Omental fat pad (tissue), 4 donors: ENCODE data around the gene CORIN. TPM values are rescaled to one million over a fixed set of nuclear protein-coding genes. Genes with fewer than 3 reads are reported as not detected.
"Not testable (repeated sequence)": the region's sequence is repeated elsewhere in the genome, so short reads cannot be mapped to it uniquely, and the experiment has no call there.

Experiments
- ATAC-seq: fragments of 150-250 bp; one replicate; pipeline ENCODE4 v1.9.1; 2016; ENCODE audit warnings: mild to moderate bottlenecking, moderate library complexity; ENCODE audit not compliant: low FRiP score
- DNase-seq: peaks from one replicate; pipeline ENCODE4 v3.0.0-alpha.2; 2019; ENCODE audit warnings: low spot score
- total RNA-seq, 4 donors: library from RNA; depleted of rRNA; stranded (reverse); fragments of >200 nt; gene quantifications; one replicate each; pipeline ENCODE4 v1.1.0, GENCODE V29; 2016
- TF ChIP-seq, protein P1 (sequence below), 3 donors: fragments of 450-650 bp; IDR thresholded peaks; one replicate each; pipeline ENCODE4 v1.5.1; 2016 to 2017; ENCODE audit warnings: antibody characterized with exemption in 3 of 3, mild to moderate bottlenecking in 3 of 3, moderate library complexity in 2 of 3

CORIN gene
- total RNA-seq, 4 donors from 2014 or later = 0.28 to 0.48 TPM; not detected in 2

DNA sequence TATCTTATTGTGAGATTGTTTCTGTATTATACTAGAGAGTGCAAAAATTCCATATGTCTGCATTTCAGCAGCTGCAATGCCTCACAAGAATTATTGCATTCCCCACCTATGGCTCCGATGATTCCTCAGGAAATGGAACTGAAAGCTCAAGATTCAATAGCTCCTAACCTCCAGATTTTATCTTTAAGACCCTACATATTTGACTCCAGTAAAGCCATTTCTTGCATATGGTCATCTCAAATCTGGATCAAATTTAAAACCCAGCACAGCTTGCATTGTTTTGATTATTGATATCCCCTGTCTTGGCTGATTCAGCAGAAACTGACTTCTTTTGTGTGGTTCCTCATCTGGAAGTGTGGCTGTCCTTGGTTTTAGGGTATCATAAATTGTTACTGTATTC lies 142.6 kb downstream of the CORIN start:
- TF ChIP-seq, protein P1, sequence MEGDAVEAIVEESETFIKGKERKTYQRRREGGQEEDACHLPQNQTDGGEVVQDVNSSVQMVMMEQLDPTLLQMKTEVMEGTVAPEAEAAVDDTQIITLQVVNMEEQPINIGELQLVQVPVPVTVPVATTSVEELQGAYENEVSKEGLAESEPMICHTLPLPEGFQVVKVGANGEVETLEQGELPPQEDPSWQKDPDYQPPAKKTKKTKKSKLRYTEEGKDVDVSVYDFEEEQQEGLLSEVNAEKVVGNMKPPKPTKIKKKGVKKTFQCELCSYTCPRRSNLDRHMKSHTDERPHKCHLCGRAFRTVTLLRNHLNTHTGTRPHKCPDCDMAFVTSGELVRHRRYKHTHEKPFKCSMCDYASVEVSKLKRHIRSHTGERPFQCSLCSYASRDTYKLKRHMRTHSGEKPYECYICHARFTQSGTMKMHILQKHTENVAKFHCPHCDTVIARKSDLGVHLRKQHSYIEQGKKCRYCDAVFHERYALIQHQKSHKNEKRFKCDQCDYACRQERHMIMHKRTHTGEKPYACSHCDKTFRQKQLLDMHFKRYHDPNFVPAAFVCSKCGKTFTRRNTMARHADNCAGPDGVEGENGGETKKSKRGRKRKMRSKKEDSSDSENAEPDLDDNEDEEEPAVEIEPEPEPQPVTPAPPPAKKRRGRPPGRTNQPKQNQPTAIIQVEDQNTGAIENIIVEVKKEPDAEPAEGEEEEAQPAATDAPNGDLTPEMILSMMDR (IDR thresholded peaks at IDR 0.05) = no peak
- DNase-seq = no peak
- ATAC-seq = no peak

DNA sequence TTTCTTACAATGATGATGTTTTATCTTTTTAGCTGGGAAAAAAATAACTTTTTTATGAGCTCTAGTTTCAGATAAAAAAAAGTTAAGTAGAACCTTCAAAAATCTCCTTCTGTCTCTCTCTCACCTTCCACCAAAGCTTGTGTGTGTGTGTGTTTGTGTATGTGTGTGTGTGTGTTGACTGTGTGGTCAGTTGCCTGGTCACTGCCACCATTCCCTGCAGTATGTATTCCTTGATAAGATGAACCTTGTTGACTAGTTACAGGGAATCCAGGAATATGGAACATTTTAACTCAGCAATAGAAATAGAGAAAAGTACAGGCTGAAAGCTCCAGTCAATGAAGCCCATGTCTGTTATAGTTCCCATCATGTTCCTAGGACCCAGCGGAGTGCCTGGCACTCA lies 143.5 kb downstream of the CORIN start:
- ATAC-seq (no peak), DNase-seq (no peak)
- TF ChIP-seq, protein P1 (IDR thresholded peaks at IDR 0.05) = no peak

DNA sequence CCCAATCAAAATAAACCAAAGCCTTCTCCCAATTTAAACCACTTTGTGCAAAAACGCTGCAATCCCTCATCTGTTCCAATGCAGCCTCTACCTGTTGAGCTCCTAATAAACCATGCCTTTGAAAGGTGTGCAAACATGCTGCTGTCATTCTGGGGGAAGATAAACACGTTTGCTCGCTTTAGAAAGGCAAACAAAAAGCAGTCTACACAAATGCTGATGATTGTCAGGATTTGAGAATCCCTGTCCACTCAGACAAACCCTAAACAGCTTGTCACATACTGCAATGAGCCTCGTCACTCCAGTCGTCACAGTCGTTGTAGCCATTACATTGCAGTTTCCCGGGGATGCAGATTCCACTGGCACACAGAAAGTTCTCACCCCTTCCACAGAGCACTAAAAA lies 145.2 kb downstream of the CORIN start:
- TF ChIP-seq, protein P1 (IDR thresholded peaks at IDR 0.05) = no peak
- no peak for ATAC-seq
- DNase-seq = no peak

DNA sequence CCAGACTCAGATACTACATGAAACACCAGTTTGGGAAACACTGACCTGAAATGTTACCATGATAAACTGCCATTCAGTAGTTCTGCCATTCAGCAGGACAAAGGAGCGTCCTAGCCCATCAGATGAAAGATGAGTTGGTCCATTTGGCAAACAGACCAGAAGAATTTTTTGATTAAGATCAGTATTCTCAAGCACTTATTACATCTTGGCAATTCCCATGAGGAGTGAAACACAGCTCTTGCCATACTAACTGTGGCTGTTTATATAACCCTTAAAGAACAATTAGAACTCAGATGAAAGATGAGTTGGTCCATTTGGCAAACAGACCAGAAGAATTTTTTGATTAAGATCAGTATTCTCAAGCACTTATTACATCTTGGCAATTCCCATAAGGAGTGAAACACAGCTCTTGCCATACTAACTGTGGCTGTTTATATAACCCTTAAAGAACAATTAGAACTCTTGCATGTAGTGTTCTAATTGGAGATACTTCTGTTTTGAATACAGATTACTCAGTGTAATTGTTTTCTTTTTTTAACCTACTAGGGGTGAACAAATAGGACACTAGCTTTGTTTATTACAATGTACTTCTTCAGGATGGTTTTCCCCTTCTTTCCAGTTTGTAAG lies 146.0 kb downstream of the CORIN start:
- not testable (repeated sequence) for DNase-seq, ATAC-seq

DNA sequence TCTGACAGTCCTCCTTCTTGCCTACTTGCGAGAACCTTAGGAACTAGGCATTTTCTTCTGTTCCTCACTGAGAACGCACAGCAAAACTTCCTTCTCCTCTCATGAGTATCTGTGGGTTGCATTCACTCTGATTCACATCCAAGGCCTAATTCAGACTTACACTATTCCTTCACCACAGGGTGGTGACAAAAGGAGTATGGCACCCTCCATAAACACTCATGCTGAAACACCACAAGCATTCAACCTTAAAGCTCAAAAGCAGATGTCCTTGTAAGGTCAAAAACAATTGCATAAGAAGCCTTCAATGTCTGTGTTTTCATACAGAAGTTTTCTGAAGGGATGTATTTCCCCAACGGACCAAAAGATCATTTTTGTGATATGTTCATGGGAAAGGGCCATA lies 147.3 kb downstream of the CORIN start:
- TF ChIP-seq, protein P1 (IDR thresholded peaks at IDR 0.05) = no peak
- no peak for DNase-seq
- no peak for ATAC-seq

DNA sequence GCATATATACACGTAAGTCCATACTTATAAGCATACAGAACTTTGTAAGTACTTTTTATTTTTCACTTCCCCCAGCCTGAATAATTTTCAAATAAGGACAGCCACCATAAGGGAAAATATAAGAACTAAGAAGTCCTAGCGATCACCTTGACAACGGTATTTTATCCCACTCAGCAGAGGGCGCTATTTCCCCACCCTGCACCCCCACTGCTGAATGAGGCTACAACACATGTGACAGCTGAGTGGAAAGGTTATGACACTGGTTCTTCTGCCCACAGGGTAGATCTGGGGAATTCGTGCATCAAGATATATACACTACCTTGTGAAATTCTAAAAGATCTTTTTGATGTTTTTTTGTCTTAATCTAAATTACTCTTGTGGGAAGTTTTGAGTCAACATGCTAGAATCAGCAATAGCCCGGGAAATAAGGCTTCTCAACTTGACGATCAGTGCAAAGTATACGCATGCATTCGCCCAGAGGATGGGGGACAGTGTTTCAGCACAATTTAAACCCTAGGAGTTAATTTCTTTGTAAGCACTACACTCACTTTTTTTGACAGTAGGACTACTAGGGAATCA lies 151.5 kb downstream of the CORIN start:
- DNase-seq = no peak
- no peak for ATAC-seq
- TF ChIP-seq, protein P1 (IDR thresholded peaks at IDR 0.05) = no peak

DNA sequence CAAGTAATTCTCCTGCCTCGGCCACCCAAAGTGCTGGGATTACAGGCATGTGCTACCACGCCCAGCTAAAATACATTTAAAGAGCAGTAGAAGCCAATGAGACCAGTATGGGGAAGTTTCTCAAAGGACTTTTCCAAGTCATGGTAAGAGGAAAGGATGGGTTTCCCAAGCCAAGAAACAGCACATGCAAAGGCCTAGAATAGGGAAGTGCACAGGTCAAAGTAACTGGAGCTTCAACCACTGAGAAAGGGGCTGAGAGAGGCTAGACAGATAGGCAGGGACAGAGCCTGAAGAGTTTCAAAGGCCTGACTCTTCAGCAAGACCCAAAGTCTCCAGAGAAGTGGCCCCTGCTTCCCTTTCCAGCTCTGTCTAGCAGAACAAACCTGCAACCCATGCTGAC lies 162.1 kb downstream of the CORIN start:
- DNase-seq (no peak), ATAC-seq (no peak)
- TF ChIP-seq, protein P1 (IDR thresholded peaks at IDR 0.05) = no peak
